ENCODE data around the gene TNFRSF8. TPM values are rescaled to one million over a fixed set of nuclear protein-coding genes. Genes with fewer than 3 reads are reported as not detected.
A peak's percentile ranks its signal among the peaks of the same experiment; 100 is the strongest.

Gene TNFRSF8
- total and polyA plus RNA-seq, 2 donors (not counting 1 experiment from before 2014, with no cell fraction given) = 0.36 to 0.57 TPM

- Histone ChIP-seq H3K4me3 (ENCODE audit: control extremely low read depth in 1 of 5, extremely low read depth in 1 of 5, insufficient read depth in 1 of 5, low read depth in 2 of 5, low read length in 4 of 5) (no peak overlapping the region), H3K27me3 (replicated peaks in 1 of 4; ENCODE audit: control extremely low read depth in 1 of 4, control insufficient read depth in 3 of 4, insufficient read depth in 4 of 4, low read length in 3 of 4) (no peaks in the 10 kb centered on the region), H2AFZ (ENCODE audit: insufficient read depth, low read depth, low read length, poor library complexity, severe bottlenecking) (no peak overlapping the region), H3K4me1 (ENCODE audit: control insufficient read depth in 2 of 2, insufficient read depth in 2 of 2, low read length in 2 of 2) (peaks cover 30 to 42% of the 10 kb centered on the region in 2 donors), H3K9me3 (ENCODE audit: control extremely low read depth in 1 of 3, control insufficient read depth in 2 of 3, insufficient read depth in 1 of 3, low read length in 2 of 3) (peaks cover 1 to 23% (median 6%) of the 10 kb centered on the region in 3 donors), H3K9ac (ENCODE audit: low read length) (no peak overlapping the region), H3K4me2 (replicated peaks; ENCODE audit: low read depth, low read length, poor library complexity, severe bottlenecking) (no peak overlapping the region), H3K36me3 (replicated peaks in 1 of 2; ENCODE audit: control extremely low read depth in 1 of 2, control insufficient read depth in 1 of 2, extremely low read depth in 1 of 2, insufficient read depth in 2 of 2, low read length in 1 of 2) (no peaks in the 10 kb centered on the region), H3K79me2 (ENCODE audit: control insufficient read depth, insufficient read depth, low read length) (no peaks in the 10 kb centered on the region), H3K27ac (ENCODE audit: low read length in 2 of 2) (no peak overlapping the region), H4K20me1 (ENCODE audit: control insufficient read depth, insufficient read depth, low read length, poor library complexity, severe bottlenecking) (no peaks in the 10 kb centered on the region)
- intact Hi-C loops (cut with micrococcal nuclease) = no loop called here
- no peak overlapping the region for H3K27ac Mint-ChIP-seq
- H3K4me3 Mint-ChIP-seq = no peak overlapping the region
- peaks cover 4% of the 10 kb centered on the region for H3K9me3 Mint-ChIP-seq (ENCODE audit: insufficient read depth)
- H3K27me3 Mint-ChIP-seq = no peaks in the 10 kb centered on the region
- H3K4me1 Mint-ChIP-seq = peaks cover 40% of the 10 kb centered on the region
- WGBS (ENCODE audit: insufficient coverage) = 96% methylated on average over 5 of the region's 8 CpGs
- TF ChIP-seq EZH2 (IDR thresholded peaks at IDR 0.05; ENCODE audit: borderline replicate concordance, insufficient read depth, low read depth, low read length, poor library complexity, severe bottlenecking) = no peak
- TF ChIP-seq, protein P1, sequence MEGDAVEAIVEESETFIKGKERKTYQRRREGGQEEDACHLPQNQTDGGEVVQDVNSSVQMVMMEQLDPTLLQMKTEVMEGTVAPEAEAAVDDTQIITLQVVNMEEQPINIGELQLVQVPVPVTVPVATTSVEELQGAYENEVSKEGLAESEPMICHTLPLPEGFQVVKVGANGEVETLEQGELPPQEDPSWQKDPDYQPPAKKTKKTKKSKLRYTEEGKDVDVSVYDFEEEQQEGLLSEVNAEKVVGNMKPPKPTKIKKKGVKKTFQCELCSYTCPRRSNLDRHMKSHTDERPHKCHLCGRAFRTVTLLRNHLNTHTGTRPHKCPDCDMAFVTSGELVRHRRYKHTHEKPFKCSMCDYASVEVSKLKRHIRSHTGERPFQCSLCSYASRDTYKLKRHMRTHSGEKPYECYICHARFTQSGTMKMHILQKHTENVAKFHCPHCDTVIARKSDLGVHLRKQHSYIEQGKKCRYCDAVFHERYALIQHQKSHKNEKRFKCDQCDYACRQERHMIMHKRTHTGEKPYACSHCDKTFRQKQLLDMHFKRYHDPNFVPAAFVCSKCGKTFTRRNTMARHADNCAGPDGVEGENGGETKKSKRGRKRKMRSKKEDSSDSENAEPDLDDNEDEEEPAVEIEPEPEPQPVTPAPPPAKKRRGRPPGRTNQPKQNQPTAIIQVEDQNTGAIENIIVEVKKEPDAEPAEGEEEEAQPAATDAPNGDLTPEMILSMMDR (IDR thresholded peaks at IDR 0.05) = no peak
- no peak for ATAC-seq (ENCODE audit: low read depth)
- no peak for DNase-seq
- ChIA-PET CTCF (no interaction called here), POLR2A (no interaction called here)
Measured at GRCh38 chr1:12083766-12084165, 20.7 kb downstream of the TNFRSF8 start.

- H3K36me3 ChIP-seq (replicated peaks in 1 of 2; ENCODE audit: control extremely low read depth in 1 of 2, control insufficient read depth in 1 of 2, extremely low read depth in 1 of 2, insufficient read depth in 2 of 2, low read length in 1 of 2) = no peaks in the 10 kb centered on the region
- H3K4me2 ChIP-seq (replicated peaks; ENCODE audit: low read depth, low read length, poor library complexity, severe bottlenecking) = no peak overlapping the region
- Mint-ChIP-seq H3K27ac (peak overlapping the region; percentile 27), H3K4me1 (peaks cover 44% of the 10 kb centered on the region), H3K4me3 (no peak overlapping the region), H3K27me3 (no peaks in the 10 kb centered on the region), H3K9me3 (ENCODE audit: insufficient read depth) (peaks cover 4% of the 10 kb centered on the region)
- no peaks in the 10 kb centered on the region for H4K20me1 ChIP-seq (ENCODE audit: control insufficient read depth, insufficient read depth, low read length, poor library complexity, severe bottlenecking)
- H3K9me3 ChIP-seq (ENCODE audit: control extremely low read depth in 1 of 3, control insufficient read depth in 2 of 3, insufficient read depth in 1 of 3, low read length in 2 of 3) = peaks cover 1 to 23% (median 6%) of the 10 kb centered on the region in 3 donors
- DNase-seq (no peak), ATAC-seq (ENCODE audit: low read depth) (no peak)
- ChIA-PET POLR2A (no interaction called here), CTCF (interaction anchor here (0.9 to 1.5 kb wide), 2 partner anchors 39 to 55 kb away, joined by 3 to 5 read pairs; no protein-coding TSS in a partner anchor)
- no peaks in the 10 kb centered on the region for H3K79me2 ChIP-seq (ENCODE audit: control insufficient read depth, insufficient read depth, low read length)
- 84% methylated on average over 13 of the region's 14 CpGs for WGBS (ENCODE audit: insufficient coverage)
- no peak for TF ChIP-seq EZH2 (IDR thresholded peaks at IDR 0.05; ENCODE audit: borderline replicate concordance, insufficient read depth, low read depth, low read length, poor library complexity, severe bottlenecking)
- TF ChIP-seq, protein P1 (IDR thresholded peaks at IDR 0.05) = no peak
- H3K27ac ChIP-seq (ENCODE audit: low read length in 2 of 2) = no peak overlapping the region
- peaks cover 43 to 47% of the 10 kb centered on the region in 2 donors for H3K4me1 ChIP-seq (ENCODE audit: control insufficient read depth in 2 of 2, insufficient read depth in 2 of 2, low read length in 2 of 2)
- H3K27me3 ChIP-seq (replicated peaks in 1 of 4; ENCODE audit: control extremely low read depth in 1 of 4, control insufficient read depth in 3 of 4, insufficient read depth in 4 of 4, low read length in 3 of 4) = no peaks in the 10 kb centered on the region
- H3K9ac ChIP-seq (ENCODE audit: low read length) = no peak overlapping the region
- intact Hi-C loops (cut with micrococcal nuclease) = no loop called here
- H2AFZ ChIP-seq (ENCODE audit: insufficient read depth, low read depth, low read length, poor library complexity, severe bottlenecking) = no peak overlapping the region
- no peak overlapping the region for H3K4me3 ChIP-seq (ENCODE audit: control extremely low read depth in 1 of 5, extremely low read depth in 1 of 5, insufficient read depth in 1 of 5, low read depth in 2 of 5, low read length in 4 of 5)
Measured at GRCh38 chr1:12085643-12086260, 22.6 kb downstream of the TNFRSF8 start.
